GM12875 (cell line): ENCODE measurements around the gene ALAS1.
"Not testable (repeated sequence)": the region's sequence is repeated elsewhere in the genome, so short reads cannot be mapped to it uniquely, and the experiment has no call there.

Experiments
- H3K4me3 ChIP-seq: one replicate; pipeline ENCODE4 v1.5.1; 2011; ENCODE audit warnings: low read depth, low read length, control low read depth
- CTCF ChIP-seq: IDR thresholded peaks from 2 replicates; pipeline ENCODE4 v1.5.1; 2011; ENCODE audit warnings: low read depth, mild to moderate bottlenecking, control low read depth, inconsistent platforms, low read length, moderate library complexity, borderline replicate concordance; ENCODE audit not compliant: insufficient read depth

The ALAS1 gene

GRCh38 chr3:52197842-52198625, at the start of gene ALAS1:
Gene ALAS1, plus strand, starts transcription at chr3:52198160. Its CDS starts 1,082 bp downstream, at chr3:52199242.
- peak within 1 kb of the TSS; percentile 87 for H3K4me3 ChIP-seq
- TF ChIP-seq CTCF, result no peak

GRCh38 chr3:52149021-52149420, 48.9 kb upstream of the ALAS1 start:
- no peak overlapping the region for H3K4me3 ChIP-seq
- TF ChIP-seq CTCF, result no peak

GRCh38 chr3:52149726-52150125, 48.2 kb upstream of the ALAS1 start:
- TF ChIP-seq CTCF, result no peak
- H3K4me3 ChIP-seq, result no peak overlapping the region

- no peak overlapping the region for H3K4me3 ChIP-seq
- no peak for TF ChIP-seq CTCF
Observed at GRCh38 chr3:52150357-52150756, 47.6 kb upstream of the ALAS1 start.

GRCh38 chr3:52150860-52151259, 47.1 kb upstream of the ALAS1 start:
- no peak overlapping the region for H3K4me3 ChIP-seq
- TF ChIP-seq CTCF, result no peak

GRCh38 chr3:52151991-52152390, 46.0 kb upstream of the ALAS1 start:
- not testable (repeated sequence) for H3K4me3 ChIP-seq

GRCh38 chr3:52153389-52154096, 44.4 kb upstream of the ALAS1 start:
- H3K4me3 ChIP-seq, result peak overlapping the region; percentile 90
- no peak for TF ChIP-seq CTCF
